Caco-2 (cell line): Measurements from ENCODE around the gene NDUFA13. TPM values are rescaled to one million over a fixed set of nuclear protein-coding genes. Genes with fewer than 3 reads are reported as not detected.

Source experiments
- BruUV-seq: library from RNA; stranded (reverse); fragments of 400-500 nt; replicated peaks from 2 replicates; lab custom pipeline; 2021; lab: Mats Ljungman, UMichigan
- CTCF ChIA-PET: fragments of 300-600 bp; sonication (Branson Sonifier 250); formaldehyde crosslinking; loops from one replicate; lab custom pipeline; 2022; ENCODE audit warnings: antibody characterized with exemption; lab: Charles Lee
- POLR2A ChIA-PET: fragments of 300-600 bp; sonication (Branson Sonifier 250); formaldehyde crosslinking; loops from one replicate; lab custom pipeline; 2022; ENCODE audit warnings: antibody characterized with exemption; lab: Charles Lee
- DNase-seq, 2 experiments: peaks; one replicate each; pipeline versions ENCODE4 v3.0.0 to v3.0.0-alpha.2; 2020 to 2022
- H3K27me3 ChIP-seq: replicated peaks from 2 replicates; pipeline ENCODE4 v1.6.0; 2011; ENCODE audit warnings: low read length; ENCODE audit not compliant: control insufficient read depth, insufficient read depth
- H3K36me3 ChIP-seq: 2 replicates; pipeline ENCODE4 v1.5.1; 2011; ENCODE audit warnings: low read length; ENCODE audit not compliant: control insufficient read depth, insufficient read depth
- H3K4me1 ChIP-seq: fragments of 250-450 bp; sonication (Bioruptor Pico); 2 replicates; pipeline ENCODE4 v1.5.1; 2020; ENCODE audit warnings: mild to moderate bottlenecking
- H3K4me3 ChIP-seq: 2 replicates; pipeline ENCODE4 v1.5.1; 2011; ENCODE audit warnings: low read depth, mild to moderate bottlenecking, control low read depth, low read length
- H3K9me3 ChIP-seq: fragments of 250-450 bp; sonication (Bioruptor Pico); 2 replicates; pipeline ENCODE4 v1.5.1; 2020; ENCODE audit warnings: mild to moderate bottlenecking, moderate library complexity
- H3K27ac Mint-ChIP-seq: one replicate; pipeline ENCODE4 v1.8.0; 2022; ENCODE audit warnings: mixed read lengths; ENCODE audit not compliant: unreplicated experiment
- H3K27me3 Mint-ChIP-seq: one replicate; pipeline ENCODE4 v1.8.0; 2022; ENCODE audit warnings: mixed read lengths; ENCODE audit not compliant: insufficient read depth, unreplicated experiment
- H3K36me3 Mint-ChIP-seq: one replicate; pipeline ENCODE4 v1.8.0; 2022; ENCODE audit warnings: mild to moderate bottlenecking, mixed read lengths; ENCODE audit not compliant: insufficient read depth, unreplicated experiment
- H3K4me1 Mint-ChIP-seq: one replicate; pipeline ENCODE4 v1.8.0; 2022; ENCODE audit warnings: low read depth, mixed read lengths; ENCODE audit not compliant: unreplicated experiment
- H3K4me3 Mint-ChIP-seq: one replicate; pipeline ENCODE4 v1.8.0; 2022; ENCODE audit warnings: mild to moderate bottlenecking, moderate library complexity, mixed read lengths; ENCODE audit not compliant: unreplicated experiment
- H3K9me3 Mint-ChIP-seq: one replicate; pipeline ENCODE4 v1.8.0; 2022; ENCODE audit warnings: mixed read lengths; ENCODE audit not compliant: unreplicated experiment
- CTCF ChIP-seq, 2 experiments: fragments of 200-600 bp in 1 of 2; IDR thresholded peaks; 1 replicate in 1 of 2; 2 replicates in 1 of 2; pipeline versions ENCODE4 v1.5.1 to v1.8.0; 2011 to 2022; ENCODE audit warnings: antibody characterized with exemption in 1 of 2, control low read depth in 1 of 2, inconsistent platforms in 1 of 2, low read depth in 1 of 2, low read length in 1 of 2, mild to moderate bottlenecking in 1 of 2, moderate library complexity in 1 of 2; ENCODE audit not compliant: insufficient read depth in 1 of 2, severe bottlenecking in 1 of 2, unreplicated experiment in 1 of 2
- intact Hi-C: fragments of 100-400 bp; cut with micrococcal nuclease; formaldehyde crosslinking; loops from one replicate; pipeline ENCODE4 v1.10.0; 2022; ENCODE audit not compliant: unreplicated experiment
- total RNA-seq: library from RNA; stranded (reverse); gene quantifications from 2 replicates; pipeline ENCODE4 v1.2.3, GENCODE V29; 2022

The NDUFA13 gene
- total RNA-seq, 1 experiment from 2014 or later, result 355 TPM

- no peaks in the 10 kb centered on the region for H3K9me3 ChIP-seq
- ChIA-PET CTCF (no interaction called here), POLR2A (no interaction called here)
- intact Hi-C loops, result no loop called here
- H3K36me3 ChIP-seq, result no peaks in the 10 kb centered on the region; the same call in none of the 2 replicates
- Mint-ChIP-seq H3K4me3 (no peak overlapping the region), H3K27me3 (no peaks in the 10 kb centered on the region), H3K27ac (no peak overlapping the region), H3K4me1 (peaks cover 6% of the 10 kb centered on the region), H3K36me3 (peaks cover 55% of the 10 kb centered on the region), H3K9me3 (no peaks in the 10 kb centered on the region)
- no peaks in the 10 kb centered on the region for H3K27me3 ChIP-seq
- no peak for DNase-seq
- H3K4me1 ChIP-seq, result peaks cover 19% of the 10 kb centered on the region
- TF ChIP-seq CTCF (IDR thresholded peaks at IDR 0.05; ENCODE audit: insufficient read depth in 1 of 2, low read depth in 1 of 2, low read length in 1 of 2, severe bottlenecking in 1 of 2, unreplicated experiment in 1 of 2), result no peak
- H3K4me3 ChIP-seq, result no peak overlapping the region
- BruUV-seq, result no TSS peak
These were observed 29.5 kb upstream of the NDUFA13 start for GRCh38 chr19:19486343-19487076.

GRCh38 chr19:19487077-19487949 is 28.7 kb upstream of the NDUFA13 start:
- Mint-ChIP-seq H3K4me1 (peaks cover 6% of the 10 kb centered on the region), H3K9me3 (no peaks in the 10 kb centered on the region), H3K27ac (no peak overlapping the region), H3K36me3 (peaks cover 63% of the 10 kb centered on the region), H3K4me3 (no peak overlapping the region), H3K27me3 (no peaks in the 10 kb centered on the region)
- TF ChIP-seq CTCF (IDR thresholded peaks at IDR 0.05; ENCODE audit: insufficient read depth in 1 of 2, low read depth in 1 of 2, low read length in 1 of 2, severe bottlenecking in 1 of 2, unreplicated experiment in 1 of 2), result no peak
- Histone ChIP-seq H3K36me3 (no peaks in the 10 kb centered on the region; the same call in none of the 2 replicates), H3K27me3 (no peaks in the 10 kb centered on the region), H3K4me1 (peaks cover 19% of the 10 kb centered on the region), H3K9me3 (no peaks in the 10 kb centered on the region), H3K4me3 (no peak overlapping the region)
- no TSS peak for BruUV-seq
- intact Hi-C loops, result no loop called here
- no peak for DNase-seq
- ChIA-PET POLR2A (no interaction called here), CTCF (interaction anchor here (1.0 kb wide), 1 partner anchor 121 kb away, joined by 4 read pairs; no protein-coding TSS in a partner anchor)
